ENCODE data around the gene MACROD1.
"Not testable (repeated sequence)": the region's sequence is repeated elsewhere in the genome, so short reads cannot be mapped to it uniquely, and the experiment has no call there.

The MACROD1 gene

DNA sequence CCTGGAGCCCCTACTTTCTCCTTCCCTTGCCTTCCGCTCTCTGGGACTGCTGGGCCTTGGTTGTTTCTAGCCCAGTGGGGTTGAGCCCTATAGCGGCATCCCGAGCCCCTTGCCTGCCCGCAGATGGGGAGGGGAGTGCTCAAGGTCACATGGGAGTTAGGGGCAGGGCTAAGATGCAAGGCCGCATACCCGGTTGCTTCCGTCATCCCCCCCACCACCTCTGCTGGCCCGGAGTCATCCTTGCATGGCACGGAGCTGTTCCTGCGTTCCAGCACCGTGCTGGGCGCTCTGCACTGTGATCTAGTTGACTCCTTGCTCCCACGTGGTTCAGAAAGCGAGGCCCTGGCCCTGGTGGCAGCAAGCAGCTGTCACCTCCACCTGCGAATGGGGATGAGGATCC lies 112.2 kb downstream of the MACROD1 start:
- DNase-seq (ENCODE audit: low read depth), result no peak

DNA sequence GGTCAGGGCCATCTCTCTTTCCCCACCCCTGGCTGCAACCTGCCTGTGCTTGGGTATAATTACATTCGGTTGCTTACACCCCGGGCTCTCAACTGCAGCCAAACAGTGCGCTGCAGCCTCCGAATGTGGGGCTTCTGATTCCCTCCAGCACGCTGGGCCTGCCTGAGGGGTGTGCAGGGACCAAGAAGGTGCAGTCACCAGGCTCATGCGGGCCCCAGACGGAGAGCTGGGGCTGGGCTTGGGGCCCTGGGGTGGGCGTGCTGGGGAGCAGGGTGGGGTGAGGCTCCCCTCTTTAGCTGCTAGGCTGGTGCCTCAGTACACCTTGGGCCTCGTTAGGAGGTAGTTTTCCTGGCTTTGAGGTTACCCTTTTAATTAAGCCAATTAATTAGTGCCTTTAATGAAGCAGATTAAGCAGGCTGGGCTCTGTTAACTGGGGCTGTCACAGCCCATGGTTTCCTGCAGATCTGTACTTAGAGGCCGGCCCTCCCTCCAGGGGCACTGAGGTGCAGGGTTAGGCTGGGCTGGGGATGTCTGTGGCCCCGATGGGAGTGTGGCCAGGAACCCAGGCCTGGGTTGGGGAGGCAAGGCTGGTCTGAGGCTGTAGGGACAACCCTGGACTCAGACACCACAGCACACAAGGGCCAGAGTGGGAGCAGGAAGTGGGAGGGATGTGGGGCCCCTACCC lies 112.8 kb downstream of the MACROD1 start:
- DNase-seq (ENCODE audit: low read depth), result no peak

DNA sequence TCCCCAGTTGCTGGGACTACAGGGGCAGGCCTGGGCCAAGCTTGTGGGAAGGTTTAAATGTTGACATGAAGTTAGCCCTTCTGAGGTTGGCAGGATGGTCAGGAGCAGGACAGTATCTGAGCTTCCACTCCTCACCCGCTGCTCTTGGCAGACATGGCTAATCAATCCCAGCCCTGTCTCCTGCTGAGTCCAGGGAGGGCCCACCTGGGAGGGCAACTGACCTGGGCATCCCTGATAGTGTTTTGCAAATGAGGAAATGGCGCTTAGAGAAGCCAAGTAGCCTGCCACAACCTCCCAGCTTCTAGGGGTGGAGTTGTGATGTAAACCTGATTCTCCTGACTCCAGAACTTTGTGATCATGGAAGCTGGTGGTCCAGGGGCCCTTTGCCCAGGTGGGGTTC lies 113.5 kb downstream of the MACROD1 start:
- DNase-seq (ENCODE audit: low read depth), result no peak

DNA sequence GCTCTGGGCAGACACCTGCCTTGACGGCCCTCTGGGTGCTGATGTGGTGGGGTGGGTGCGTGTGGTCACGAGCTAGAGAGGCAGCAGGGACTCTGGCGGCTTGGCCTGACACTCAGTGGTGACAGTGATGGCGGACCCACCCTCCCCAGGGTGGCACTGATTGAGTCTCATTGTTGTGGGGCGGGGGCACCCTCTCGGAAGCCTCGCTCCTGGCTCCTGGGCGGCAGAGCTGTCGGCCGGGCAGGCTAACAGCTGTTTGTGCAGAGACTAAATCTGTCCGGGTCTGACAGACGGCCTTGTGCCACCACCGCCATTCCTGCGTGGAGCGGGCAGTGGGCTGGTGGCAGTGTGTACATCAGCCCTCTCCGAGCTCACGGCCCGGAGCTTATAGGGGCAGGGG lies 114.6 kb downstream of the MACROD1 start:
- no peak for DNase-seq (ENCODE audit: low read depth)

DNA sequence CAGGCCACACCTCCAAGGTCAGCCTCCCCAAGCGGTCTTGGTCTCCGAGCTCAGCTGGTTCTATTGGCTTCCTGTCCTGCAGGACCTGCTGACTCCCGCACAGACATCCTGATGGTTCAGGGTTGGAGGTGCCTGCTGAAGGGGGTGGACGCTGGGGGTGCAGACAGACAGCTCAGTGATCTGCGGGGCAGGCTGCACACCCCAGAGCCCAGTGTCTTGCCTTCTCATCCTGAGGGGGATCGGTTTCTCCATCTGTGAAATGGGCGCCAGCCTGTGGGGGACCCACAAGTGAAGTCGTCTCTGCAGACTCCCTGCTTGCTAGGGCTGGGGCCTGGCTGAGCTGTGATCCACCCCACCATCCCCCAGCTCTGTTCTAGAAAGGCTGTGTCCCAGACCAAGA lies 116.4 kb downstream of the MACROD1 start:
- DNase-seq (ENCODE audit: low read depth), result no peak

DNA sequence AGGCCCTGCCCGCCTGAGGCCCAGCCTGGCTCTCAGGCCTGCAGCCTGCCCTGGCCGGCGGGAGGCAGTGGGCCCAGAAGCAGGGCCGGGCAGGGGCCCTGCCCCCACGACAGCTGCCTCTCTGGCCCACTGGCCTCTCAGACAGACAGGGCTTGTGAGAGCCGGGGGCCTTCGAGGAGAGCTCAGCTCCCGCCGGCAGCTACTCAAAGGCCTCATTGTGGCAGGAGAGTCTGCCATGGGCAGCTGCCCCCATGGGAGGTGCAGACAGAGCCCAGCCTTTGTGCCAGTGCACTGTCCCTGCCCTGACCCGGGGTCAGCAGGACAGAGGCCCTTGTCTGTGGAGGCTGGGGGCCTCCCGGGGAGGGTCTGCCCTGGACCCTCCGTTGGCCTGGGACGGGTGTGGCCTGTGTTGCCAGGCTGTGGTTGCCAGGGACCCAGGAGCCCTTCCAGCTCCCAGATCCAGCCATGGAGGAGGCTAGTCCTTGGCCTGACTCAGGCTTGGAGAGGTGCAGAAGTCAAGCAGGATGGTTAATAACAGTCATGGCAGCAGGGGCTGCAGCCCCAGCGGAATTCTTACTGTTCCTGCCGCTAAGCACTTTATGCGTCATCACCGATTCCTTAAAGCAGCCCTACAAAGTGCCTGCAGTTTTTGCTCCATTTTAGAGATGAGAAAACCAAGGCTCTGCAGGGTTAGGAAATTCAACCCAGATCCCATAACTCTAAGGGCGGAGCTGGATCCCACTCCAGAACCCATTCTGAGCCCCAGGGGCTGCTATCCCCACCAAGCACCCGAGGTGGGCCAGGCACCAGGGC lies 117.7 kb downstream of the MACROD1 start:
- no peak for DNase-seq (ENCODE audit: low read depth)

DNA sequence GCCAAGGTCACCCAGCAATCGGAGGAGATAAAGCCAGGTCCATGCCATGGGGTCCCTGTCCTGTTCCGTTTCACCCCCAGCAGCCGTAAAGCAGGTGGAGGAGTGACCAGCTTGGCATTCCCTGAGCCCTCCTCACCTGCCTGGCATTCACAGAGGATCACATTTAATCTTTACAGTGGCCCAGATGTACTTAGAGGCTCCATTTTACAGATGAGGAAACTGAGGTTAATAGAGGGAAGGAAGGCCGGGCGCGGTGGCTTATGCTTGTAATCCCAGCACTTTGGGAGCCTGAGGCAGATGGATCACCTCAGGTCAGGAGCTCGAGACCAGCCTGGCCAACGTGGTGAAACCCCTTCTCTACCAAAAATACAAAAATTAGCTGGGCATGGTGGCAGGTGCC lies 118.5 kb downstream of the MACROD1 start:
- not testable (repeated sequence) for DNase-seq (ENCODE audit: low read depth)

DNA sequence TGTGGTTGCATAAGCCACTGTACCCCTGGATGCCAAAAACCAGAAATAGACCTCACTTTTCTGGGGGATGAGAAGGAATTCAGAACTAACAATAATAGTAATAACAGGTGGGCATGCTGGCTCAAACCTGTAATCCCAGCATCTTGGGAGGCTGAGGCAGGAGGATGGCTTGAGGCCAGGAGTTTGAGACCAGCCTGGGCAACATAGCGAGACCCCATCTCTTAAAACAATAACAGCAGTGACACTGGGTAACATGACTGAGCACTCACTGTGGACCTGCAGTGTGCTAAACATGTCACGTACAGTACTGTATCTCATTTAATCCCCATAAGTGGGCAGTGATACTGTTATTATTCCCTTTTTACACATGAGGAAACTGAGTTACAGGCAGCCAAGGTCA lies 120.2 kb downstream of the MACROD1 start:
- DNase-seq (ENCODE audit: low read depth), result no peak

DNA sequence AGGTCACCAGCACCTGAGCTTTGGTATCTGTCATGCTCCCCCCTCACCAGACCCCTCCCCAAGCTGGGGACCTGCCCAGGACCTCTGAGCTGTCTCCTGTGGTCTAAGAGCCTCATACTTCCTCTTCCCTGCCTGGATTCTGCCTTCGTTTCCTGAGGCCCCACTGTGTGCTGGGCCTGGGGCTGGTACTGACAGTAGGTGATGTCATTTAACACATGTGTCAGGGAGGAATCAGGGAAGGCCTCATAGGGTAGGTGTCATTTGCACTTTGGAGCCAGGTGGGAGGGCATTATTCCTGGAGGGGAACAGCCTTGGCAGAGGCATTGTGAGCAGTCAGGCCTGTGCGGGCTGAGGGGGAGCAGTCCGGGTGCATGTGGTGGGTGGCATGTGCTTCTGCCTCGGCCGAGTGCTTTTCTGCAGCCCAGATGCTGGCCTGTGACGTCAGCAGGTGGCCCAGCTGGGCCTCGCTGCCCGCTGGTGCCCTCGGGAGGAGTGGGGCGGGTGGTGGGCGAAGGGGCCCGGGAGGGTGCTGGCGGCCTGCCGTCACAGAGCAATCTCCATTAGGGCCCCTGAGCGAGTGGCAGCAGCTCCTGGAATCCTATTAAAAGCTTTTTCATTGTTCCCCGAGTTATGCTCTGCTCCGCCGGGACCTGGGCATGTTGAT lies 121.1 kb downstream of the MACROD1 start:
- DNase-seq (ENCODE audit: low read depth), result no peak

DNA sequence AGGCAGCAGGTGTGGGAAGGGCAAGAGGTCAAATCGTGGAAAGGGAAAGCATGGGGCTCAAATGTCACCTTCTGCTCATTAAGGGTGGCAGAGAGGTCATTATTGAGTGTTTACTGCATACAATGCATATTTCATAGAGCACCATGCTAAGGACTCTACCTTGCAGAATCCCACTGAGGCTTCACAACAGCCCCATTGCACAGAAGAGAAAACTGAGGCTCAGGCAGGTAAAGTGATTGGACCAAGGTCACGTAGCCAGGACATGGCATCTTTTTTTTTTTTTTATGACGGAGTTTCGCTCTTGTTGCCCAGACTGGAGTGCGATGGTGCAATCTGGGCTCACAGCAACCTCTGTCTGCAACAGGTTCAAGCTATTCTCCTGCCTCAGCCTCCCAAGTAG lies 122.4 kb downstream of the MACROD1 start:
- no peak for DNase-seq (ENCODE audit: low read depth)

DNA sequence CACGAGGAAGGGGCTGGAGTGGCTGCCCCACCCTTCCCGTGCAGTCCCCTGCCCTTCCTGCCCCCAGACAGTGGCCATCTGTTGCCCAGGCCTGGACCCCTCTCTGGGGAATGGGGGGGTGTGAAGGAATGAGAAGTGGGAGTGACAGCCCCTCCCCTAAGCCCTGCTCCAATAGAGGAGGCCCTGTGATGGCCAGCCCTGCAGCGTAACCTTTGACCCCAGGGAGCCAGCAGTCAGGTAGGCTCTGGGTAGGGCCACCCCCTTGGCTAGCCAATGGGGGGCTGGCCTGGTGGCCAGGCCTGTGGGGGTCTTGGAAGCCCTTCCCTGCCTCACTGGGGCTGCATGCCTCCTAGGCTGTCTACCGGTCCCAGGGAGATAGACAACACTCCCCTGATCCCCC lies 123.6 kb downstream of the MACROD1 start:
- DNase-seq (ENCODE audit: low read depth), result no peak

DNA sequence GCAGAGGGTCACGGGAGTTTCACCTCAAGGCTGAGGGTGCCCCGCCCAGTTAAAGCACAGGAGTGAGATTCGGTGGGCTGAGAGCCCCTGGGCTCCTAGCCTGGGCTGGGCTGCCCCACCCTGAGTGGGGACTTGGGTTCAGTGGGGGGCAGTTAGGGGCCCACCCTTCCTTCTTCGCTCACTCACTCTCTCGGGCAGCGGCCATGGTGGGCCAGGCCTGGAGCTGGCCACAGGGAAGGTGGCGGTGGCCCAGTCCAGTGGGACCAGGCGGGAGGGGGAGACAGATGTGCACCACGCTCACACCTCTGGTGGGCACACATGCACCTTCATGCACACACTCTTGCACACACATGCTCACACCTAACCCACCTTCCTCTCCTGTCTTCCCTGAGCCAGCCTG lies 124.1 kb downstream of the MACROD1 start:
- no peak for DNase-seq (ENCODE audit: low read depth)

DNA sequence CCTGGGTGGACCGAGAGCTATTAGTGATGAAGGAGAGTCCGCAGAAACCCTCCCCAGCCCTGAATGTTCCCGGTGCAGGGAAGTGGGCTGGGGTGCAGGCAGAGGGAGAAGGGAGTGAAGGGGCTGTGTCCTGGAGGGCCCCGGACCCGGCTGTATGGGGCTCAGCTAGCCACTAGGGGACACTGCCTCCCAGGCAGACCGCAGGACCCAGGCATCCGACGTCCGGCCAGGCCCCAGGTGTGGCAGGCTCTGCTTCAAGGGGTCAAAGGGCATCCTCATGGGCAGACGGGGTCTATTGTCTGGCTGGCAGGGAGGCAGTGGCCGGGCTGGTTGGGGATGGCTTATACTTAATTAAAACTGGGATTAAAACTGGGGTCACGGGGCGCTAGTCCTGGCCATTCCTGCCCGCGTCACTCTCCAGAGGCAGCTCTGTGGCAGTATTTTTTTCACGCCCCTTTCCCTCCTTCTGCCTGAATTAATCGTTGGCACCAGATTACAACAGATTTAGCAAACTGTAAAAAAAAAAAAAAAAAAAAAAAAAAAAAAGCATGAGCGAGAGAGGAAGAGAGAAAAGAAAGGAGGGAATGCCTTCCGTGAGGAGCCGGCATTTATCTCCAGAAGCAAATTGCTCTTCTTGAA lies 125.1 kb downstream of the MACROD1 start:
- DNase-seq (ENCODE audit: low read depth), result no peak

DNA sequence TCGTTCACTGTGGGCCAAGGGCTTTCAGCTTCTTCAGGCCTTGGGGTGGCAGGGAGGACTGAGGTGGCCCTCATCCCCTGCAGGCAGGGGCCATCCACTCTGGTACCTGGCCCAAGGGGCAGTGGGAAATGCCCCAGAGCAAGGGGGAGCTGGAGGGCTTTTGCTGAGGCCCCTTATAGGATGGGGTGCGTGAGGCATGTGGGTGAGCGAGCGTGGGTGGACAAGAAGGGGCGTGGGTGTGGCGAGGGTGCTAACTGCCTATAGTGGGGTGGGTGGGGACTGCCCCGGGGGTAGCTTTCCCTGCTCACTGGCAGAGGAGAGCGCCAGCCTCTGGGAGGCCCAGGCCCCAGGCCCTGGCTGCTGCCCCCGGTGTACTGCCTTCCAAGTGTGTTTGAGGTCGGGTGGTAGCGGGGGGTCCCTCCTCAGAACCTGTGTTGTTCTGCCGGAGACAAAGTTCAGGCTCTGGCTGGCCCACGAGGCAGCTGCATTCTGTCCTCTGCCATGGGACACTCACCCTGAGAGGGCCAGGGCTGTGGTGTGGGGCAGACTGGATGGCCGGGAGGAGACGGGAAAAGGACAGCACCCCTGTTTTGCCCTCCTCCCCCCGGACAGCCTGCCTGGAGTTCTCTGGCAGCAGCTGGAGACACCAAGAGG lies 126.8 kb downstream of the MACROD1 start:
- DNase-seq (ENCODE audit: low read depth), result no peak

DNA sequence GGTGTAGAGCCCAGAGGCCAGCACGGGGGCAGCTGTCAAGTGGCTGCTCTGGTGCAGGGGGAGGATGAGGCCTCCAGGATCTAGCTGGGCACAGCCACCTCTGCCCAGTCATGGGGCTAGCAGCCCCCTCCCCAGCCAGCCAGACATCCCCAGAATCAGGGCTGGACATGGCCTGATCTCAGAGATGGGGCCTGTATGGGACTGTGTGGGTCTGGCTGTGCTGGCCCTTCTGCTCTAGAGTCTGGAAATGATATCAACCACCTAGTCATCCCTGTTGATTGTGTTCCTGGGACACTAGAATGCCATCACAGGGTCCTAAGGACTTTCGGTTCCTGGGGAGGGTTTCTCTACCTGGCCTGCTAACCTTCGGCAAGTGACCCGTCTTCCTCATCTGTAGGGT lies 127.4 kb downstream of the MACROD1 start:
- DNase-seq (ENCODE audit: low read depth), result no peak

DNA sequence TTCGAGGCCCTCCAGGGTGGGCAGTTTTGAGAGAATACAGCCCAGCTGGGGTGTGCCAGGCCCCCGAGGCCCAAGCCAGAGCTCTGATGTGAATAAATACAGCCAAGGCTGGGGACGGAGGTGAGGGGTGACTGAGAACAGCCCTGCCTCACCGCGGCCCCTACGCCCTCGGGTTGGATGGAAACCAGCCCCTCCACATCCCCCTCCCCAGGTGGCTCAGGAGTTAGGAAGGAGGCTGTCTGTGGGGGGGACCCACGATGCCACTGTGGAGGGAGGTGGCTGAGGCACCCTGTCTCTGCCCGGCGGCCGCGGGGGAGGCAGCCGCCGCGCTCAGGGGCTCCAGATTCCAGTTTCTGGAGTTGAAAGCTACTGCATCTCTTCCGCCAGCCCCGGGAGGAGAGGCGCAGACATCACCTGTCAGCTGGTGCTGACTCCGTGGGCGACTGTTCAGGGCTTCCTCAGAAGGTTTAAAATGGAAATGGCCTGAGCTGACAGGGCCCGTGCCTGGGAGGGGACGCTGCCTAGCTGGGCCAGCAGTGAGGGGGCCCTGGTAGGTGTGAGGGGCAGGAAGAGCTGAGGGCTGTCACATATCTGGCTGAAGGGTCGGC lies 128.8 kb downstream of the MACROD1 start:
- no peak for DNase-seq (ENCODE audit: low read depth)

DNA sequence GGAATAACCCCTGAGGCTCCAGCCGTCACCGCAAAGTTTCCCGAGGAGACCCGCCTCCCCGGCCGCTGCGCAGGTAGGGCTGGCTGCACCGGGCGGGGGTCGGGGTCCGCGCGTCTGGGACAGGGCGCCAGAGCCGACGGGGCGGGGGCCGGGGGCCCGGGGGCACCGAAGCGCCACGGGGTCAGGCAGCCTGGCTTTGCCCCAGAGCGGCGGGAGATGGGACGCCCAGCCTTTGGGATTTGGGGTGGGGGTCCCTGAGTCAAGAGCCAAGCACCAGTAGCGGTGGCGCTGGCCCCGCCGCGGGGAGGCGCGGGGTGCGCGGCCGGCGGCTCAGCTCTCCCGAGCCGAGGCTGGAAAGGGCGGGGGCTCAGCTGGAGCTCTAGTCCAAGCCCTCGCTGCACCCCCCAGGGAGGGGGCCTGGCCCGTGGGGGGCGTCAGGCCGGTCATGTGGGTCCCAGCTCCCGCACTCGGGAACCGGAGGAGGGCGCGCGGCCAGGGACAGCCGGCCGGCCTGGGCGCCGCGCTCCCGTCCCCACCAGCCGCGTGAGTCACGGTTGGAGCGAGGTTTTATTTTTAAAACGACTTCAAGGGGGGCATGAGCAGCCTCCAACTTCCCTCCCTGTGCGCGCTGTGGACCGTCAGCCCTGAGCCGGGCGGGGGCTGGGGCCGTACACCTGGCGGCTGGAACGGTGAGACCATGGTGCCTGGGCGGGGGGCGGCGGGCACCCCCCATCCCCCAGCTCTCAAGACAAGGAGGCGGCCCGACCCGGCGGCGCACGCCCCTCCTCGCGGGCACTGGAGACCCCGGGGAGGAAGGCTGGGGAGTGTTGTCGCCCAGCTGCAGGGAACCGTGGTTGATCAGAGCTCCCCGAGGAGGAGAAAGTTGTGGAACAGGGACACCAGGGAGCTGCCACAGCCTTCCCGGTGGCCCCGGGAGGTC lies 129.6 kb downstream of the MACROD1 start:
- DNase-seq (ENCODE audit: low read depth), result peak; percentile 13

DNA sequence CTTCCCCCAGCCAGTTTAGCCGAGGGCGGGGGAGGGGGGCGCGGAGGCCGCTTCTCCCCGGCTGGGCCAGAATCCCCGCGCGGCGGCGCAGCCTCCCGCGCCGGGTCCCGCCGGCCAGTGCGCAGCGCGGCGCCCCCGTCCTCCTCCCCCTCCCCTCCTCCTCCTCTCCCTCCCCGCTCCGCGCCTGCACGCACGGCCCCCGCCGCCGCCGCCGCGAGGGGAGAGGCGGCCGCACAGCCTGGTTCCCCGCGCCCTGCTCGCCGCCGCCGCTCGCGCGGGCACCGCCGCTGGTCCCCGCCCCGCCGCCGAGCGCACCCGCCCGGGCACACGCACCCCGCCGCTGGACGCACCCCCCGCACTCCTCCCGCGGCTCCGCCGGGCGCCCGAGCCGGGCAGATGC lies 130.3 kb downstream of the MACROD1 start, which contains the start of gene FLRT1:
Gene FLRT1, plus strand, starts transcription at position 356 of the 400 bp plus-strand sequence. CDS start 80,337 bp downstream, outside the sequence.
- DNase-seq (ENCODE audit: low read depth), result no peak

DNA sequence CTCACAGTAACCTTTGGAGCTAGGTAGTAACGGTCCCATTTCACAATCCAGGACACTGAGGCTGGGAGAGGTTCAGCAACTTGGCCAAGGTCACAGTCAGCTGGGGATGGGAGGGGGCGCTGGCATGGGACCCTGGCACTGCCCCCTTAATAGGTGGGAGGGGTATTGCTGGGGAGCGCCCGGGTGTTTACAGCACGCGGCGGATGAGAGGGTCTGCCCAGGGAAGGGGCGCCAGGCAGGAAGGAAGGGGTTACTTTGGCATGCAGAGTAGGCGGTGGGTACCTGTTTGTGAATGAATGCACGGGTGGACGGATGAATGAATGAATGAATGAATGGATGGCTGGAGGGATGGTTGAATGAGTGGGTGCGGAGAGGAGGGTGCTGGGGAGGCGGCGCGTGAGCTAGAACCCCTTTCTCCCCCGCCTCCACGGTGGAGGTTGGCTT lies 130.8 kb downstream of the MACROD1 start:
- DNase-seq (ENCODE audit: low read depth), result no peak

DNA sequence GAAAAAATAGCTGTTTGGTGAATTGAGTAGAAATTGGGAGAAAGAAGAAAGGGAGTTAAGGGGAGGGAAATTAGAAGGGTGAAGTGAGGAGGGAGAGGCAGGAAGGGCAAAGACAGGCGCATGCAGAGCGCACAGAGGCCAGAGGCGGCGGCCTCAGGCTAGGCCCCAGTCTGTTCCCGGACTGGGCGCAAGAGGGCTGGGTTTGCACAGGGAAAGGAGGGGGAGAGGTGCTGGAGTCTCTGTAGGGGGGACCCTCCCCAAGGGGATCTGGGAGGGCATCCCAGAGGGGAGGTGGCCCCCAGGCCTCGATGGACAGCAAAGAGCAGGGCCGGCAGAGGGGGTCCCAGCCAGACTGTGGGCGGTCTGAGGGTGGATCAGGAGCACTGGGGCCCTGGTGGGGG lies 131.5 kb downstream of the MACROD1 start:
- no peak for DNase-seq (ENCODE audit: low read depth)

Measured in GM04504 (cell line).